Umbilical cord (tissue), 2 donors: ENCODE data around the gene TMEM143. TPM values are rescaled to one million over a fixed set of nuclear protein-coding genes. Genes with fewer than 3 reads are reported as not detected.

ENCODE experiments used
- DNase-seq: peaks from one replicate; pipeline ENCODE4 v3.0.0-alpha.2; 2015; ENCODE audit warnings: low spot score
- total RNA-seq: library from RNA; depleted of rRNA; stranded (reverse); fragments of >200 nt; gene quantifications from one replicate; pipeline ENCODE4 v1.2.3, GENCODE V29; 2014; ENCODE audit warnings: low replicate concordance; ENCODE audit not compliant: insufficient read depth

The TMEM143 gene
- total RNA-seq, 1 donor from 2014 or later, result 14.4 TPM

DNA sequence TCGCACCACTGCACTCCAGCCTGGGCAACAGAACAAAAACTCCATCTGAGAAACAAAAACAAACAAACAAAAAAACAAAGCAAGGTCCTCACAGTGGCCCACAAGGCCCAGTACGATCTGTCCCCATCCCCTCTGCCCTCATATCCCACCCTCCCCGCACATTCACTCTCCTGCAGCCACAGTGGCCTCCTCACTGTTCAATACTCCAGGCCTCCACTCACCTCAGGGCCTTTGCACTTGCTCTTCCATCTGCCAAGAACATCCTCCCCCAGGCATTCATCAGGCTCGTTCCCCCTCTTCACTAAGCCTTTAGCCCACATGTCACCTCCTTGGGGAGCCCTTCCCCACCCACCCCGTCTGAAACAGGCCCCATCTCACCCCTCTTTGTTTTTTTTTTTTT is 4.6 kb downstream of the TMEM143 start:
- DNase-seq, result no peak

- no peak for DNase-seq
These were observed 8.3 kb downstream of the TMEM143 start for GRCh38 chr19:48355365-48355954.

GRCh38 chr19:48354332-48354992 is 9.3 kb downstream of the TMEM143 start:
- DNase-seq, result no peak

DNA sequence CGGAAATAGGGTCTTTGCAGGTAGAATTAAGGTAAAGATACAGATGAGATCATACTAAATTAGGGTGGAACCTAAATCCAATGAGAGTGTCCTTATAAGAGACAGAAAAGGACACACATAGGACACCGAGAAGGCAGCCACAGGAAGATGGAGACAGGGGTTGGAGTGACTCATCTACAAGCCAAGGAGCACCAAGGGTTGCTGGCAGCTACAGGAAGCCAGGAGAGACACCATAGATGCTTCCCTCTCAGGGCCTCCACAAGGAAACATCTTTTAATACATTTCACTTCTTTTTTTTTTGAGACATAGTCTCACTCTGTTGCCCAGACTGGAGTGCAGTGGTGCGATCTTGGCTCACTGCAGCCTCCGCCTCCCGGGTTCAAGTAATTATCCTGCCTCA is 10.1 kb downstream of the TMEM143 start:
- DNase-seq, result no peak

DNA sequence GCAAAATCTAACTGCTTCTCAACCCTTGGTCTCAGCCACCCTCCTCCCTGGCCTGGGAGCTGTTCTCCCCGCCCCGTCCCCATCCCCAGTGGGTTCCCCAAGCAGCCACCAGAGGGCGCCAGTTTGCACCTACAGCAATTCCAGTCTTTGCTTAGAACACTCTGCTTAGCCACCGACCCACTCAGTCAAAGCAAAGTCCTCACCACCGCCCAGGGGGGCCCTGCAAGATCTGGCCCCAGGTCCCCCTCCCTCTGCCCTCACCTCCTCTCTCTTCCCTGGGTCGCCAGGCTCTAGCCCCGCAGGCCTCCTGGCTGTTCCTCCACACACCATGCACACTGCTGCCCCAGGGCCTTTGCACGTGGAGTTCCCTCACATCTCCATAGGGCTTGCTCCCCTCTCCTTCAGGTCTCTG is 12.4 kb downstream of the TMEM143 start:
- peak; percentile 44 for DNase-seq

- DNase-seq, result no peak
These were observed 12.9 kb downstream of the TMEM143 start for GRCh38 chr19:48350856-48351255.

GRCh38 chr19:48348737-48349136 is 15.0 kb downstream of the TMEM143 start:
- no peak for DNase-seq

DNA sequence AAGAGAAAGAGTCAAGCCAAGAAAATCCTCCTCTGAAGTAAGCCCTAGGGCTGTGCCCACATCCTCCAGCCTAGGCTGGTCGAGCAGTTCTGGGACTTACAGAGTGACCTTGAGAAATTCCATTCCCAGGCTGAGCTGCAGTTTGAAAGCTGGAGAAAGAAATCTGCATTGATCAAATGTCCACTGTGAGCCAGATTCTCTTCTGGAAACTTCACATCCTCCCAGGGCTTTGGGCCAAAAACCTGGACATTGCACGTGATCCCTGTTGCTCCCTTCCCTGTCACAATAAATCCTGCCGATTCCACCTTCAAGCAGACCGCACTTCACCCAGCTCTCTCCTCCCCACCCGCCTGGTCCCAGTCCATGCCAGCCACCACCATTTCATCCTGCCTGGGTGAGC is 15.7 kb downstream of the TMEM143 start:
- DNase-seq, result no peak

DNA sequence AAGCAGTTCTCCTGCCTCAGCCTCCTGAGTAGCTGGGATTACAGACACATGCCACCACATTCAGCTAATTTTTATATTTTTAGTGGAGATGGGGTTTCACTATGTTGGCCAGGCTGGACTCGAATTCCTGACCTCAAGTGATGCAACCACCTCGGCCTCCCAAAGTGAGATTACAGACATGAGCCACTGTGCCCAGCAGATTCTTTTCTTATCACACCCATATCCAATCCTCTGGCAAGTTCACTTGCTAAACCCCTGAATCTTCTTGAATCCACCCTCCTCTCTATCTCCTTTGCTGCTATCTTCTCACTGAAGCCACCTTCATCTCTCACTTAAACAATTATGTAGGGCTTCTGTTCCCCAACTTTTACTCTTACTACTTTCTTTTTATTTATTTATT is 17.5 kb downstream of the TMEM143 start:
- no peak for DNase-seq

- no peak for DNase-seq
These were observed 18.8 kb downstream of the TMEM143 start for GRCh38 chr19:48344892-48345291.

- no peak for DNase-seq
These were observed 20.7 kb downstream of the TMEM143 start for GRCh38 chr19:48342841-48343540.

- no peak for DNase-seq
These were observed 21.4 kb downstream of the TMEM143 start for GRCh38 chr19:48342414-48342738.

- DNase-seq, result no peak
These were observed 22.0 kb downstream of the TMEM143 start for GRCh38 chr19:48341515-48342413.

- no peak for DNase-seq
These were observed 22.7 kb downstream of the TMEM143 start for GRCh38 chr19:48340995-48341394.

- DNase-seq, result no peak
These were observed 24.8 kb downstream of the TMEM143 start for GRCh38 chr19:48338802-48339503.

DNA sequence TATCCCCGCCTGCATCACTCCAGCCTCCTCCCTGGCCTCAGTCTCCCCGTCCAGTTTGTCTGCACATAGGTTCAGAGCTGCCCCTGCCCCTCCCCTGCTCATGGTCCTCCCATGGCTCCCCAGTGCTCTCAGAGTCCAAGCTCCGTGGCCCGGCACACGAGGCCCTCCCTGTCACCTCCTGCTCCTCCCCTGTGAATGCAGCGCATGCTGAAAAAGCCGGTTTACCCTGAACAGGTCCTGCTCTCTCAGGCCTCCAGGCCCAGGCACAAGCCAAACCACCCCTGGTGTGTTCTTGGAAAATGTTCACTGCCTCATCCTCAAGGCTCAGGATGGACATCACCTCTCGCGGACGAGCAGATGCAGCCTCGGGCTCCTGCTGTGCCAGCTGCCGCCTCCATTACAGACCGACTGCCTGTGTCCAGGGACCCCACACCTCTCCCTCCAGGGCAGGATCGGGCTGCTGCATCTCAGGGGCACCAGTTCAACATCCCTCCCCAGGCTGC is 25.4 kb downstream of the TMEM143 start:
- DNase-seq, result no peak

- peak; percentile 95 for DNase-seq
These were observed 30.0 kb downstream of the TMEM143 start for GRCh38 chr19:48333467-48334384.

GRCh38 chr19:48332662-48333466 is 30.9 kb downstream of the TMEM143 start:
- DNase-seq, result peak; percentile 98

DNA sequence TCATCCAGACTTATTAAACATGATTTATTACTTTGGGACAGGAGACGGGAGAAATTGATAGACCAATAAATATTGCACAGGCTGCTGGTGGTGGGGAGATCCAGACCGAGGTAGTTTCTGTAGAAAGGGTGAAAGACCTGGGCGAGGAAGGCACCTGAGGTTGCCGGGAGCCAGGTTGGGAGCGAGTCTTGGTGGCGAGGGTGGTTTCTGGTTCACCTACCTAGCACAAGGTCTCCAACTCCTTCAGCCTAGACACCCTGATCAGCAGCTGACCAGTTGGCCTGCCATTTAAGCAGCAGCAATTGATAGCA is 31.4 kb downstream of the TMEM143 start:
- no peak for DNase-seq
